Adrenal gland (tissue), 5 donors: ENCODE results near the gene PPP2R5A.

Source experiments
- POLR2A ChIP-seq, 2 donors: fragments of 450-650 bp; IDR thresholded peaks; one replicate each; pipeline ENCODE4 v1.6.1; 2017; ENCODE audit warnings: antibody characterized with exemption in 2 of 2, mild to moderate bottlenecking in 2 of 2, moderate library complexity in 1 of 2
- TF ChIP-seq, protein P1 (sequence below), 6 experiments: fragments of 450-650 bp in 4 of 6; fragments of 200-600 bp in 2 of 6; sonication (generic) in 1 of 6; IDR thresholded peaks; 1 replicate in 5 of 6; 2 replicates in 1 of 6; pipeline versions ENCODE4 v1.5.1 to v1.8.0; 2016 to 2021; ENCODE audit warnings: antibody characterized with exemption in 6 of 6, mild to moderate bottlenecking in 2 of 6, moderate library complexity in 1 of 6
- donor health status: DM: no; HTN: no; CAD: no.

- TF ChIP-seq, protein P1, sequence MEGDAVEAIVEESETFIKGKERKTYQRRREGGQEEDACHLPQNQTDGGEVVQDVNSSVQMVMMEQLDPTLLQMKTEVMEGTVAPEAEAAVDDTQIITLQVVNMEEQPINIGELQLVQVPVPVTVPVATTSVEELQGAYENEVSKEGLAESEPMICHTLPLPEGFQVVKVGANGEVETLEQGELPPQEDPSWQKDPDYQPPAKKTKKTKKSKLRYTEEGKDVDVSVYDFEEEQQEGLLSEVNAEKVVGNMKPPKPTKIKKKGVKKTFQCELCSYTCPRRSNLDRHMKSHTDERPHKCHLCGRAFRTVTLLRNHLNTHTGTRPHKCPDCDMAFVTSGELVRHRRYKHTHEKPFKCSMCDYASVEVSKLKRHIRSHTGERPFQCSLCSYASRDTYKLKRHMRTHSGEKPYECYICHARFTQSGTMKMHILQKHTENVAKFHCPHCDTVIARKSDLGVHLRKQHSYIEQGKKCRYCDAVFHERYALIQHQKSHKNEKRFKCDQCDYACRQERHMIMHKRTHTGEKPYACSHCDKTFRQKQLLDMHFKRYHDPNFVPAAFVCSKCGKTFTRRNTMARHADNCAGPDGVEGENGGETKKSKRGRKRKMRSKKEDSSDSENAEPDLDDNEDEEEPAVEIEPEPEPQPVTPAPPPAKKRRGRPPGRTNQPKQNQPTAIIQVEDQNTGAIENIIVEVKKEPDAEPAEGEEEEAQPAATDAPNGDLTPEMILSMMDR (IDR thresholded peaks at IDR 0.05), result no peak
- TF ChIP-seq POLR2A (IDR thresholded peaks at IDR 0.05), result no peak
These were observed 79.8 kb downstream of the PPP2R5A start for GRCh38 chr1:212364985-212365384.
